Stimulated activated CD8-positive, alpha-beta memory T cell treated with anti-CD3 and anti-CD28 coated beads, Interleukin-15, amount 100 ng/mL, for 4 hours (primary cell): ENCODE measurements around the gene IFITM2.
"Not testable (repeated sequence)": the region's sequence is repeated elsewhere in the genome, so short reads cannot be mapped to it uniquely, and the experiment has no call there.

ENCODE experiments used
- DNase-seq, 2 donors: peaks; one replicate each; pipeline ENCODE4 v3.0.0-alpha.2; 2020; ENCODE audit warnings: low read depth in 2 of 2

IFITM2 gene

GRCh38 chr11:308740-309665, 1.4 kb downstream of the IFITM2 start:
- DNase-seq = not testable (repeated sequence)

- not testable (repeated sequence) for DNase-seq
These were observed 2.5 kb downstream of the IFITM2 start for GRCh38 chr11:309979-310572.

- not testable (repeated sequence) for DNase-seq
These were observed 3.6 kb downstream of the IFITM2 start for GRCh38 chr11:311013-311748.

GRCh38 chr11:312092-312816, 4.6 kb downstream of the IFITM2 start:
- DNase-seq = no peak

GRCh38 chr11:313304-313786, 5.7 kb downstream of the IFITM2 start:
- no peak for DNase-seq

GRCh38 chr11:313787-314553, 6.4 kb downstream of the IFITM2 start, which contains the start of gene IFITM1:
TSS of gene IFITM1 (plus strand) at chr11:314040. CDS start at chr11:314171, 131 bp downstream.
- DNase-seq = no peak

- DNase-seq = not testable (repeated sequence)
These were observed 6.9 kb downstream of the IFITM2 start for GRCh38 chr11:314554-314875.

GRCh38 chr11:315051-315481, 7.5 kb downstream of the IFITM2 start:
- no peak for DNase-seq

- no peak for DNase-seq
These were observed 7.9 kb downstream of the IFITM2 start for GRCh38 chr11:315516-315994.

GRCh38 chr11:316031-316701, 8.6 kb downstream of the IFITM2 start:
- no peak for DNase-seq

- DNase-seq = no peak
These were observed 9.3 kb downstream of the IFITM2 start for GRCh38 chr11:316891-317301.

- not testable (repeated sequence) for DNase-seq
These were observed 10.2 kb downstream of the IFITM2 start for GRCh38 chr11:317668-318404.

- DNase-seq = not testable (repeated sequence)
These were observed 10.9 kb downstream of the IFITM2 start for GRCh38 chr11:318405-319120.

GRCh38 chr11:319121-319887, 11.7 kb downstream of the IFITM2 start:
- DNase-seq = not testable (repeated sequence)

- not testable (repeated sequence) for DNase-seq
These were observed 12.3 kb downstream of the IFITM2 start for GRCh38 chr11:319888-320273.

- no peak for DNase-seq
These were observed 16.5 kb downstream of the IFITM2 start for GRCh38 chr11:324156-324555.

GRCh38 chr11:324593-325517, 17.2 kb downstream of the IFITM2 start:
- not testable (repeated sequence) for DNase-seq
